ENCODE results near the gene XRRA1. TPM values are rescaled to one million over a fixed set of nuclear protein-coding genes. Genes with fewer than 3 reads are reported as not detected.

Gene XRRA1
- total and polyA plus RNA-seq, 3 donors from 2014 or later = 58.4 to 137 (median 74.0) TPM

- intact Hi-C loops (cut with DNase I; ENCODE audit: low total_unique reads) = no loop called here
- Histone ChIP-seq H3K36me3 (ENCODE audit: low read depth, missing control alignments) (no peaks in the 10 kb centered on the region), H3K27me3 (no peaks in the 10 kb centered on the region), H3K4me3 (no peak overlapping the region), H3K9me3 (no peaks in the 10 kb centered on the region), H3K27ac (no peak overlapping the region), H3K4me1 (peaks cover 16% of the 10 kb centered on the region)
- no peak for DNase-seq
- WGBS, 2 donors = 74 to 89% methylated on average over 1 of the region's 1 CpG
- no peak for TF ChIP-seq POLR2A (IDR thresholded peaks at IDR 0.05)
- no peak for TF ChIP-seq CTCF (IDR thresholded peaks at IDR 0.05)
These were observed 124.5 kb downstream of the XRRA1 start for GRCh38 chr11:74824285-74824982.

GRCh38 chr11:74822170-74822569, 126.7 kb downstream of the XRRA1 start:
- intact Hi-C loops (cut with DNase I; ENCODE audit: low total_unique reads) = no loop called here
- no peak overlapping the region for H3K4me3 ChIP-seq
- H3K27ac ChIP-seq = peak overlapping the region in 1 of 2 donors; percentile 67
- H3K36me3 ChIP-seq (ENCODE audit: low read depth, missing control alignments) = no peaks in the 10 kb centered on the region
- H3K9me3 ChIP-seq = no peaks in the 10 kb centered on the region
- WGBS, 2 donors = 40 to 49% methylated on average over 5 of the region's 5 CpGs
- H3K4me1 ChIP-seq = peaks cover 20% of the 10 kb centered on the region
- TF ChIP-seq POLR2A (IDR thresholded peaks at IDR 0.05) = no peak
- TF ChIP-seq CTCF (IDR thresholded peaks at IDR 0.05) = no peak
- DNase-seq = no peak
- no peaks in the 10 kb centered on the region for H3K27me3 ChIP-seq

GRCh38 chr11:74820763-74821162, 128.1 kb downstream of the XRRA1 start:
- no peak overlapping the region for H3K27ac ChIP-seq
- no peak for TF ChIP-seq POLR2A (IDR thresholded peaks at IDR 0.05)
- TF ChIP-seq CTCF (IDR thresholded peaks at IDR 0.05) = no peak
- H3K9me3 ChIP-seq = no peaks in the 10 kb centered on the region
- no peaks in the 10 kb centered on the region for H3K27me3 ChIP-seq
- H3K4me3 ChIP-seq = no peak overlapping the region
- intact Hi-C loops (cut with DNase I; ENCODE audit: low total_unique reads) = no loop called here
- no peak for DNase-seq
- H3K4me1 ChIP-seq = peaks cover 20% of the 10 kb centered on the region
- H3K36me3 ChIP-seq (ENCODE audit: low read depth, missing control alignments) = no peaks in the 10 kb centered on the region
- WGBS, 2 donors = 90 to 91% methylated on average over 1 of the region's 1 CpG

- Histone ChIP-seq H3K27ac (no peak overlapping the region), H3K4me1 (peaks cover 20% of the 10 kb centered on the region), H3K9me3 (no peaks in the 10 kb centered on the region), H3K36me3 (ENCODE audit: low read depth, missing control alignments) (no peaks in the 10 kb centered on the region), H3K4me3 (no peak overlapping the region), H3K27me3 (no peaks in the 10 kb centered on the region)
- intact Hi-C loops (cut with DNase I; ENCODE audit: low total_unique reads) = no loop called here
- TF ChIP-seq POLR2A (IDR thresholded peaks at IDR 0.05) = no peak
- no peak for TF ChIP-seq CTCF (IDR thresholded peaks at IDR 0.05)
- WGBS, 2 donors = 68 to 82% methylated on average over 1 of the region's 1 CpG
- DNase-seq = no peak
These were observed 129.5 kb downstream of the XRRA1 start for GRCh38 chr11:74819400-74819799.
